Measurements from ENCODE around the gene LY6G5C. TPM values are rescaled to one million over a fixed set of nuclear protein-coding genes. Genes with fewer than 3 reads are reported as not detected.

Gene LY6G5C
- total RNA-seq, 1 experiment from 2014 or later = 0.62 TPM

DNA sequence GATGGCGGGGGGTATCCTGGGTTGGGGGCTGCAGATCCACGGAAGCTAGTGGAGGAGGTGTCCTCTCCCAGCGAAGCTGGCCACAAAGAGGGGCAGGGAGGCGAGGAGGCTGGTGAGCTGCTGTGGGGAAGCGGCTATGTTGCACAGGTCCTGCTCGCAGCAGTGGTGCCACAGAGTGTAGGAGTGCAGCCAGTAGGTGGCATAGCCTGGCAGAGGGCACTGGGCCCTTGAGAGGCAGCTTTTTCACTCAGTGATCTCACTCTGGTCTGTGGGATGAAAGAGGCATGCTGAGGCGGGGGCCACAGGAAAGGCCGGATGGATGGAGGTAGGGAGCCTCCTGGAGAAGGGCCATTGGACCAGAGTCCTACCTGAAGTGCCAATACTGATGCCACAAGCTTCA is 31.4 kb upstream of the LY6G5C start:
- DNase-seq (ENCODE audit: low read depth, low spot score) (no peak), ATAC-seq (peak; percentile 87)
- Histone ChIP-seq H3K9me3 (ENCODE audit: control insufficient read depth, insufficient read depth, low read depth, low read length) (no peaks in the 10 kb centered on the region), H3K27ac (ENCODE audit: low read length) (no peak overlapping the region), H3K27me3 (ENCODE audit: control insufficient read depth, insufficient read depth, low read length) (no peaks in the 10 kb centered on the region), H3K4me1 (ENCODE audit: control insufficient read depth, insufficient read depth, low read length) (no peaks in the 10 kb centered on the region; the same call in 1 of the 2 replicates), H3K4me3 (ENCODE audit: low read depth in 2 of 2, low read length in 2 of 2) (no peak overlapping the region), H3K36me3 (ENCODE audit: control insufficient read depth, insufficient read depth, low read length) (no peaks in the 10 kb centered on the region)
- intact Hi-C loops (cut with micrococcal nuclease; ENCODE audit: unreplicated experiment) = no loop called here
- BruUV-seq (replicated peaks) = no TSS peak
- POLR2A ChIA-PET = no interaction called here
- no peak for TF ChIP-seq POLR2AphosphoS5 (IDR thresholded peaks at IDR 0.05; ENCODE audit: low read depth, low read length)
- TF ChIP-seq REST (IDR thresholded peaks at IDR 0.05; ENCODE audit: insufficient read depth in 1 of 2, low read depth in 2 of 2, low read length in 1 of 2) = no peak
- no peak for TF ChIP-seq TCF7L2 (IDR thresholded peaks at IDR 0.05; ENCODE audit: low read depth, low read length)
- TF ChIP-seq SIN3A (IDR thresholded peaks at IDR 0.05; ENCODE audit: borderline replicate concordance, insufficient read depth, low read depth, low read length) = no peak
- TF ChIP-seq, protein P1, sequence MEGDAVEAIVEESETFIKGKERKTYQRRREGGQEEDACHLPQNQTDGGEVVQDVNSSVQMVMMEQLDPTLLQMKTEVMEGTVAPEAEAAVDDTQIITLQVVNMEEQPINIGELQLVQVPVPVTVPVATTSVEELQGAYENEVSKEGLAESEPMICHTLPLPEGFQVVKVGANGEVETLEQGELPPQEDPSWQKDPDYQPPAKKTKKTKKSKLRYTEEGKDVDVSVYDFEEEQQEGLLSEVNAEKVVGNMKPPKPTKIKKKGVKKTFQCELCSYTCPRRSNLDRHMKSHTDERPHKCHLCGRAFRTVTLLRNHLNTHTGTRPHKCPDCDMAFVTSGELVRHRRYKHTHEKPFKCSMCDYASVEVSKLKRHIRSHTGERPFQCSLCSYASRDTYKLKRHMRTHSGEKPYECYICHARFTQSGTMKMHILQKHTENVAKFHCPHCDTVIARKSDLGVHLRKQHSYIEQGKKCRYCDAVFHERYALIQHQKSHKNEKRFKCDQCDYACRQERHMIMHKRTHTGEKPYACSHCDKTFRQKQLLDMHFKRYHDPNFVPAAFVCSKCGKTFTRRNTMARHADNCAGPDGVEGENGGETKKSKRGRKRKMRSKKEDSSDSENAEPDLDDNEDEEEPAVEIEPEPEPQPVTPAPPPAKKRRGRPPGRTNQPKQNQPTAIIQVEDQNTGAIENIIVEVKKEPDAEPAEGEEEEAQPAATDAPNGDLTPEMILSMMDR (IDR thresholded peaks at IDR 0.05) = no peak
- in situ Hi-C loops (cut with HindIII; ENCODE audit: low pct_unique_long_range_greater_than_20kb, low sequenced_read_pairs) = no loop called here
- CTCF ChIA-PET = interaction anchor here (0.6 to 1.1 kb wide), 2 partner anchors 13 to 18 kb away, joined by 3 to 8 read pairs; no protein-coding TSS in a partner anchor

- intact Hi-C loops (cut with micrococcal nuclease; ENCODE audit: unreplicated experiment) = no loop called here
- no peak for DNase-seq (ENCODE audit: low read depth, low spot score)
- BruUV-seq (replicated peaks) = no TSS peak
- H3K4me3 ChIP-seq (ENCODE audit: low read depth in 2 of 2, low read length in 2 of 2) = no peak overlapping the region
- H3K36me3 ChIP-seq (ENCODE audit: control insufficient read depth, insufficient read depth, low read length) = no peaks in the 10 kb centered on the region
- H3K9me3 ChIP-seq (ENCODE audit: control insufficient read depth, insufficient read depth, low read depth, low read length) = no peaks in the 10 kb centered on the region
- ATAC-seq = no peak
- no peak overlapping the region for H3K27ac ChIP-seq (ENCODE audit: low read length)
- in situ Hi-C loops (cut with HindIII; ENCODE audit: low pct_unique_long_range_greater_than_20kb, low sequenced_read_pairs) = no loop called here
- no peaks in the 10 kb centered on the region for H3K27me3 ChIP-seq (ENCODE audit: control insufficient read depth, insufficient read depth, low read length)
- H3K4me1 ChIP-seq (ENCODE audit: control insufficient read depth, insufficient read depth, low read length) = no peaks in the 10 kb centered on the region; the same call in 1 of the 2 replicates
- ChIA-PET CTCF (interaction anchor here (1.1 kb wide), 1 partner anchor 19 kb away, joined by 3 read pairs; no protein-coding TSS in a partner anchor), POLR2A (interaction anchor here (0.6 kb wide), 1 partner anchor 109 kb away, joined by 3 read pairs; no protein-coding TSS in a partner anchor)
- no peak for TF ChIP-seq SIN3A (IDR thresholded peaks at IDR 0.05; ENCODE audit: borderline replicate concordance, insufficient read depth, low read depth, low read length)
- no peak for TF ChIP-seq TCF7L2 (IDR thresholded peaks at IDR 0.05; ENCODE audit: low read depth, low read length)
- TF ChIP-seq, protein P1 (IDR thresholded peaks at IDR 0.05) = no peak
- TF ChIP-seq POLR2AphosphoS5 (IDR thresholded peaks at IDR 0.05; ENCODE audit: low read depth, low read length) = no peak
- no peak for TF ChIP-seq REST (IDR thresholded peaks at IDR 0.05; ENCODE audit: insufficient read depth in 1 of 2, low read depth in 2 of 2, low read length in 1 of 2)
These were observed 30.4 kb upstream of the LY6G5C start for GRCh38 chr6:31711233-31711632.

Measured in Panc1 (cell line).